ENCODE measurements around the gene SIGLEC6. TPM values are rescaled to one million over a fixed set of nuclear protein-coding genes. Genes with fewer than 3 reads are reported as not detected.
A peak's percentile ranks its signal among the peaks of the same experiment; 100 is the strongest.
"Not testable (repeated sequence)": the region's sequence is repeated elsewhere in the genome, so short reads cannot be mapped to it uniquely, and the experiment has no call there.

The SIGLEC6 gene
- total RNA-seq, 4 donors from 2014 or later: 0.18 to 0.46 TPM; not detected in 2

DNA sequence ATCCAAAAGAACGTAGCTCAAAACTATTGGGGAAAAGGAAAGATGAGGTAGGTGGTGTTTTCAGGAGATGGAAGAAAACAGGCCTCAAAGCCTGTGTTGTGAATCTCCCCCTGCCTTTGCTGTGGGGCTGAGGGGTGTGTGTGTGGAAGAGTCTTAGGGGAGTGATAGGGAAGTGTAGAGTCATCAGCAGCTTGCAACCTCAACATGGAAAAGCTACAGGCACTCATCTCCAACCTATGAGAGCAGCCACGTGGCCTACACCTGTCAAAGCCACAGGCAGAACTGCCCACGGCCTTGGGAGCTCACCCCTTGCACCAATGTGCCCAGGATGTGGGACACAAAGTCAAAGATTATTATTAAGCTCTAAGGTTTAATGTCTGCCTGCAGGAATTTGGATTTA, 25.6 kb downstream of the SIGLEC6 start:
- H3K27me3 ChIP-seq: no peaks in the 10 kb centered on the region
- H3K9me3 ChIP-seq: no peaks in the 10 kb centered on the region
- TF ChIP-seq, protein P1, sequence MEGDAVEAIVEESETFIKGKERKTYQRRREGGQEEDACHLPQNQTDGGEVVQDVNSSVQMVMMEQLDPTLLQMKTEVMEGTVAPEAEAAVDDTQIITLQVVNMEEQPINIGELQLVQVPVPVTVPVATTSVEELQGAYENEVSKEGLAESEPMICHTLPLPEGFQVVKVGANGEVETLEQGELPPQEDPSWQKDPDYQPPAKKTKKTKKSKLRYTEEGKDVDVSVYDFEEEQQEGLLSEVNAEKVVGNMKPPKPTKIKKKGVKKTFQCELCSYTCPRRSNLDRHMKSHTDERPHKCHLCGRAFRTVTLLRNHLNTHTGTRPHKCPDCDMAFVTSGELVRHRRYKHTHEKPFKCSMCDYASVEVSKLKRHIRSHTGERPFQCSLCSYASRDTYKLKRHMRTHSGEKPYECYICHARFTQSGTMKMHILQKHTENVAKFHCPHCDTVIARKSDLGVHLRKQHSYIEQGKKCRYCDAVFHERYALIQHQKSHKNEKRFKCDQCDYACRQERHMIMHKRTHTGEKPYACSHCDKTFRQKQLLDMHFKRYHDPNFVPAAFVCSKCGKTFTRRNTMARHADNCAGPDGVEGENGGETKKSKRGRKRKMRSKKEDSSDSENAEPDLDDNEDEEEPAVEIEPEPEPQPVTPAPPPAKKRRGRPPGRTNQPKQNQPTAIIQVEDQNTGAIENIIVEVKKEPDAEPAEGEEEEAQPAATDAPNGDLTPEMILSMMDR (IDR thresholded peaks at IDR 0.05 in 4 of 5, conservative IDR thresholded peaks at IDR 0.05 in 1 of 5): no peak
- no peak for TF ChIP-seq POLR2A (IDR thresholded peaks at IDR 0.05)
- no peaks in the 10 kb centered on the region for H3K36me3 ChIP-seq
- no peak overlapping the region for H3K27ac ChIP-seq
- H3K4me3 ChIP-seq: no peak overlapping the region
- DNase-seq (no peak), ATAC-seq (no peak)
- intact Hi-C loops (cut with DNase I; ENCODE audit: low total_unique reads): no loop called here
- H3K4me1 ChIP-seq: no peaks in the 10 kb centered on the region
- in situ Hi-C loops (cut with MboI; ENCODE audit: low sequenced_read_pairs in 4 of 4): no loop called here

DNA sequence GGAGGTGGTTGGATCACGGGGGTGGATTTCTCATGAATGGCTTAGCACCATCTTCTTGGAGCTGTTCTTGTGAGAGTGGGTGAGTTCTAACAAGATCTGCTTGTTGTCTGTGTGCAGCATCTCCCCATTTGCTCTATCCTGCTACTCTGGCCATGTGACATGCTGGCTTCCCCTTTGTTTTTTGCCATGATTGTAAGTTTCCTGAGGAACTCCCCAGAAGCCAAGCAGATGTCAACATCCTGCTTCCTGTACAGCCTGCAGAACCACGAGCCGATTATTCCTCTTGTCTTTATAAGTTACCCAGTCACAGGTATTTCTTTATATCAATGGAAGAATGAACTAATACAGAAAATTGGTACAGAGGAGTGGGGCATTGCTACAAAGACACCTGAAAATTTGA, 27.6 kb downstream of the SIGLEC6 start:
- Histone ChIP-seq H3K27me3 (no peaks in the 10 kb centered on the region), H3K4me1 (no peaks in the 10 kb centered on the region), H3K36me3 (no peaks in the 10 kb centered on the region), H3K9me3 (no peaks in the 10 kb centered on the region), H3K4me3 (no peak overlapping the region), H3K27ac (no peak overlapping the region)
- DNase-seq: no peak
- intact Hi-C loops (cut with DNase I; ENCODE audit: low total_unique reads): no loop called here
- TF ChIP-seq POLR2A (IDR thresholded peaks at IDR 0.05): no peak
- TF ChIP-seq, protein P1 (IDR thresholded peaks at IDR 0.05 in 4 of 5, conservative IDR thresholded peaks at IDR 0.05 in 1 of 5): no peak
- in situ Hi-C loops (cut with MboI; ENCODE audit: low sequenced_read_pairs in 4 of 4): no loop called here
- ATAC-seq: no peak

DNA sequence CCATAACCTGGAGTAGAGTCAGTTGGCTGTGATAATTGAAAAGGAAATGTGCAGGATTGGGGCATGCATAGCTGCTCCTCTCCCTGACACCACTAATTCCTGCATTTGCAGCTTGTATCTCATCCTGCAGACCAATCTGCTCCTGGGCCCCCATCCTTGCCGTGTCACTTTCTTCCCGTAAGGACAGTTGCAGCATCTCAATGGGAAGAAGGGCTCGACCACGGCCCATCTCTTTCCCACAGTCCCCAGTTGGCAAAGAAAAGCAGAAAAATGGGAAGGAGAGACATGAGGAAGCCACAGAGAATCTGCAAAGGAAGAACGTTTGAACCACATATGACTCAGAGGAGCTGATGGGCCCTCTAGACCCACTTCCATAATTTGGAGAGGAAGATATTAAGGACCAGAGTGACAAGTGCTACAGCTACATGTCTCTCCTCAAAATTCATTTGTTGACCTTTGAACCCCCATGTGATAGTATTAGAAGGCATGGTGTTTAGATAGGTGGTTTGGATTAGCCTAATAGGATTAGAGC, 28.1 kb downstream of the SIGLEC6 start:
- Histone ChIP-seq H3K36me3 (no peaks in the 10 kb centered on the region), H3K9me3 (no peaks in the 10 kb centered on the region), H3K4me3 (no peak overlapping the region), H3K27me3 (no peaks in the 10 kb centered on the region), H3K27ac (no peak overlapping the region), H3K4me1 (no peaks in the 10 kb centered on the region)
- no peak for ATAC-seq
- no peak for TF ChIP-seq POLR2A (IDR thresholded peaks at IDR 0.05)
- TF ChIP-seq, protein P1 (IDR thresholded peaks at IDR 0.05 in 4 of 5, conservative IDR thresholded peaks at IDR 0.05 in 1 of 5): no peak
- no peak for DNase-seq
- in situ Hi-C loops (cut with MboI; ENCODE audit: low sequenced_read_pairs in 4 of 4) (no loop called here), intact Hi-C loops (cut with DNase I; ENCODE audit: low total_unique reads) (no loop called here)

DNA sequence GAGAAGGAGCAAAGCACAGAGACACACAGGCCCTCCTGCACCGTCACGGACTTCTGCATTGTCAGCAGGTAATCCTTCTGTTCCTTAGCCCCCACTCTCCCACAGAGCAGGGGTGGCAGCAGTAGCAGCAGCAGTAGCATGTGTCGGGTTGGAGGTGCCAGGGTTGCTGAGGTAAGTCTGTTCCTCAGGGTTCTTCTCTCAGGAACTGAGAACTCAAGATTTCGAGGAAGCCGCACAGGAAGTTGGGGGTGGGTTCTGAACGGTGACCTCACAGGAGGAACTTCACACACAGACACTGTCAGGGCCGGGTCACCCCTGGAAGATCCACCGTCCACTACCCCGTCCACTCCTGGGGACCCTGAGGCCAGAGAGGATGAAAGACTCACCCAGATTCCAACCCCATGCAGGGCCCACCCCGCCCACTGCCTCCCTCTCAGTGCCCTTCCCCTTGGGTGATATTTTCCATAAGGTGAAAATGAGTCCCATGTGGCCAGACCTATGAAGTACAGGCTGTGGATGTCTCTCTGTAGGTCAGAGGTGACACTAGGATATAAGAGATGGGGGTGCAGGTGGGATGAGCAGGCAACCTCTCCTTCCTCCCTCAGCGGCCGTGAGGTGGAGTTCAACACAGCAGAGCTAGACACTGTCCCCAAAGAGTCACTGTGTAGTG, 29.7 kb downstream of the SIGLEC6 start, which contains the start of gene SIGLEC12:
SIGLEC12 (minus strand) TSS at position 207 of the 670 bp plus-strand sequence; CDS start at position 140, 67 bp downstream.
- in situ Hi-C loops (cut with MboI; ENCODE audit: low sequenced_read_pairs in 4 of 4) (no loop called here), intact Hi-C loops (cut with DNase I; ENCODE audit: low total_unique reads) (no loop called here)
- TF ChIP-seq, protein P1 (IDR thresholded peaks at IDR 0.05 in 4 of 5, conservative IDR thresholded peaks at IDR 0.05 in 1 of 5): no peak
- TF ChIP-seq POLR2A (IDR thresholded peaks at IDR 0.05): no peak
- no peak within 1 kb of the TSS for H3K27ac ChIP-seq
- DNase-seq: peak in 1 of 2 donors; percentile 22
- no peak for ATAC-seq
- H3K36me3 ChIP-seq: no peaks in the 10 kb centered on the region
- H3K4me3 ChIP-seq: no peak within 1 kb of the TSS
- H3K4me1 ChIP-seq: no peaks in the 10 kb centered on the region
- H3K9me3 ChIP-seq: no peaks in the 10 kb centered on the region
- no peaks in the 10 kb centered on the region for H3K27me3 ChIP-seq

DNA sequence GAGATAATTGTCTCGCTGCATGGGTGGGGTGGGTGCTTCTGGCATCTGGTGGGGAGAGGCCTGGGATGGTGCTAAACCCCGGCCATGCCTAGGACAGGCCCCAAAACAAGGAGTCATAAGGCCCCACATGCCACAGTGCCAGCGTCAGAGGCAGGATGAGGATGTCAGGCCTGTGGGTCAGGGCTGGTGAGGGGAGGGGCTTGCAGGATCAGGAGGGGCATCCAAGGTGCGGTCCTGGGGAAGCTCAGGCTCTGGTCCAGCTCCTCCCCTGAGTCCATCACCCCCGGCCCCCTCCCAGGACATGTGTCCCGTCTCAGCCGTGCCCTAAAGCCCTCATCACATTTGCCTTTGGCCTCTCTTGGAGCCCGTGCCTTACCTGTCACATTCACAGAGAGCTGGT, 30.5 kb downstream of the SIGLEC6 start:
- H3K27me3 ChIP-seq; in situ Hi-C loops (cut with MboI; ENCODE audit: low sequenced_read_pairs in 4 of 4); H3K9me3 ChIP-seq; H3K4me1 ChIP-seq; H3K4me3 ChIP-seq; ATAC-seq; H3K27ac ChIP-seq; intact Hi-C loops (cut with DNase I; ENCODE audit: low total_unique reads); DNase-seq; H3K36me3 ChIP-seq: not testable (repeated sequence)
